ENCODE results near the gene ARHGAP40.

- TF ChIP-seq, protein P1, sequence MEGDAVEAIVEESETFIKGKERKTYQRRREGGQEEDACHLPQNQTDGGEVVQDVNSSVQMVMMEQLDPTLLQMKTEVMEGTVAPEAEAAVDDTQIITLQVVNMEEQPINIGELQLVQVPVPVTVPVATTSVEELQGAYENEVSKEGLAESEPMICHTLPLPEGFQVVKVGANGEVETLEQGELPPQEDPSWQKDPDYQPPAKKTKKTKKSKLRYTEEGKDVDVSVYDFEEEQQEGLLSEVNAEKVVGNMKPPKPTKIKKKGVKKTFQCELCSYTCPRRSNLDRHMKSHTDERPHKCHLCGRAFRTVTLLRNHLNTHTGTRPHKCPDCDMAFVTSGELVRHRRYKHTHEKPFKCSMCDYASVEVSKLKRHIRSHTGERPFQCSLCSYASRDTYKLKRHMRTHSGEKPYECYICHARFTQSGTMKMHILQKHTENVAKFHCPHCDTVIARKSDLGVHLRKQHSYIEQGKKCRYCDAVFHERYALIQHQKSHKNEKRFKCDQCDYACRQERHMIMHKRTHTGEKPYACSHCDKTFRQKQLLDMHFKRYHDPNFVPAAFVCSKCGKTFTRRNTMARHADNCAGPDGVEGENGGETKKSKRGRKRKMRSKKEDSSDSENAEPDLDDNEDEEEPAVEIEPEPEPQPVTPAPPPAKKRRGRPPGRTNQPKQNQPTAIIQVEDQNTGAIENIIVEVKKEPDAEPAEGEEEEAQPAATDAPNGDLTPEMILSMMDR (conservative IDR thresholded peaks at IDR 0.05) = no peak
- TF ChIP-seq ZFX (IDR thresholded peaks at IDR 0.05) = no peak
Observed at GRCh38 chr20:38672504-38672903, 70.9 kb downstream of the ARHGAP40 start.
